Loucy (cell line): ENCODE measurements around the gene KCNAB3.

Source experiments
- H2AFZ ChIP-seq: fragments of 200-600 bp; sonication (generic); 2 replicates; pipeline ENCODE4 v1.6.0; 2016; ENCODE audit warnings: antibody characterized with exemption, mild to moderate bottlenecking, low read length, moderate library complexity
- H3F3A ChIP-seq: fragments of 200-600 bp; 2 replicates; pipeline ENCODE4 v1.6.0; 2016; ENCODE audit warnings: antibody characterized with exemption, low read depth, mild to moderate bottlenecking
- H3K27me3 ChIP-seq: fragments of 200-600 bp; sonication (generic); 2 replicates; pipeline ENCODE4 v1.6.1; 2014; ENCODE audit warnings: low read length, mild to moderate bottlenecking; ENCODE audit not compliant: insufficient read depth, poor library complexity, severe bottlenecking
- H3K36me3 ChIP-seq: fragments of 200-600 bp; sonication (generic); 2 replicates; pipeline ENCODE4 v1.6.1; 2016; ENCODE audit warnings: low read length; ENCODE audit not compliant: insufficient read depth
- H3K4me1 ChIP-seq: fragments of 200-600 bp; sonication (generic); 2 replicates; pipeline ENCODE4 v1.5.1; 2014; ENCODE audit warnings: low read length, mild to moderate bottlenecking; ENCODE audit not compliant: insufficient read depth, poor library complexity, severe bottlenecking
- H3K4me2 ChIP-seq: fragments of 200-600 bp; sonication (generic); 2 replicates; pipeline ENCODE4 v1.6.0; 2014; ENCODE audit warnings: antibody characterized with exemption, low read length, low read depth, mild to moderate bottlenecking; ENCODE audit not compliant: poor library complexity, severe bottlenecking
- H3K4me3 ChIP-seq: fragments of 200-600 bp; sonication (generic); 2 replicates; pipeline ENCODE4 v1.5.1; 2014; ENCODE audit warnings: low read length, mild to moderate bottlenecking, mixed read lengths; ENCODE audit not compliant: poor library complexity, severe bottlenecking
- H3K79me2 ChIP-seq: fragments of 200-600 bp; sonication (generic); 2 replicates; pipeline ENCODE4 v1.6.1; 2014; ENCODE audit warnings: low read length; ENCODE audit not compliant: insufficient read depth
- H3K9ac ChIP-seq: fragments of 200-600 bp; sonication (generic); 2 replicates; pipeline ENCODE4 v1.6.0; 2014; ENCODE audit warnings: mild to moderate bottlenecking, low read depth, low read length, moderate library complexity; ENCODE audit not compliant: poor library complexity, severe bottlenecking
- H3K9me2 ChIP-seq: fragments of 200-600 bp; sonication (generic); replicated peaks from 2 replicates; pipeline ENCODE4 v1.6.1; 2016; ENCODE audit warnings: low read depth, low read length, mixed read lengths
- H3K9me3 ChIP-seq: fragments of 200-600 bp; sonication (generic); 2 replicates; pipeline ENCODE4 v1.6.1; 2014; ENCODE audit warnings: mild to moderate bottlenecking, antibody characterized with exemption, low read length, low read depth; ENCODE audit not compliant: insufficient read depth
- H4K20me1 ChIP-seq: fragments of 200-600 bp; sonication (generic); 2 replicates; pipeline ENCODE4 v1.6.0; 2014; ENCODE audit warnings: antibody characterized with exemption, low read length, mild to moderate bottlenecking; ENCODE audit not compliant: insufficient read depth, poor library complexity, severe bottlenecking
- CTCF ChIP-seq: fragments of 200-600 bp; sonication (generic); conservative IDR thresholded peaks from 2 replicates; pipeline ENCODE4 v1.5.1; 2014; ENCODE audit warnings: mild to moderate bottlenecking, antibody characterized with exemption, low read length
- EZH2phosphoT487 ChIP-seq: fragments of 200-600 bp; IDR thresholded peaks from 2 replicates; pipeline ENCODE4 v1.6.1; 2018; ENCODE audit warnings: antibody characterized with exemption, mild to moderate bottlenecking, moderate library complexity, borderline replicate concordance

Gene KCNAB3

GRCh38 chr17:7881276-7882054, 48.2 kb downstream of the KCNAB3 start:
- H3K4me2 ChIP-seq: peak overlapping the region; percentile 92
- H3K36me3 ChIP-seq: no peaks in the 10 kb centered on the region
- no peaks in the 10 kb centered on the region for H3K27me3 ChIP-seq
- H3K4me3 ChIP-seq: peak overlapping the region; percentile 74
- no peak overlapping the region for H2AFZ ChIP-seq
- H4K20me1 ChIP-seq: no peaks in the 10 kb centered on the region
- peaks cover 15% of the 10 kb centered on the region for H3F3A ChIP-seq
- peaks cover 62% of the 10 kb centered on the region for H3K4me1 ChIP-seq
- peak overlapping the region; percentile 86 for H3K9ac ChIP-seq
- no peaks in the 10 kb centered on the region for H3K9me3 ChIP-seq
- peaks cover 65% of the 10 kb centered on the region for H3K79me2 ChIP-seq
- no peak for TF ChIP-seq CTCF
- no peak for TF ChIP-seq EZH2phosphoT487
- H3K9me2 ChIP-seq: no peaks in the 10 kb centered on the region

GRCh38 chr17:7880076-7880868, 49.4 kb downstream of the KCNAB3 start:
- peaks cover 66% of the 10 kb centered on the region for H3K4me1 ChIP-seq
- peaks cover 10% of the 10 kb centered on the region; the same call in 1 of the 2 replicates for H3F3A ChIP-seq
- peak overlapping the region; percentile 74 for H3K4me3 ChIP-seq

GRCh38 chr17:7878234-7878633, 51.4 kb downstream of the KCNAB3 start:
- TF ChIP-seq EZH2phosphoT487 (no peak), CTCF (no peak)

More at GRCh38 chr17:7880076-7880868, 49.4 kb downstream of the KCNAB3 start:
- no peaks in the 10 kb centered on the region for H4K20me1 ChIP-seq
- no peaks in the 10 kb centered on the region for H3K9me3 ChIP-seq
- TF ChIP-seq EZH2phosphoT487 (no peak), CTCF (no peak)
- peaks cover 53% of the 10 kb centered on the region for H3K79me2 ChIP-seq
- no peaks in the 10 kb centered on the region for H3K9me2 ChIP-seq
- H3K9ac ChIP-seq: peak overlapping the region; percentile 86
- no peaks in the 10 kb centered on the region for H3K36me3 ChIP-seq
- H3K27me3 ChIP-seq: no peaks in the 10 kb centered on the region
- peak overlapping the region; percentile 92 for H3K4me2 ChIP-seq
- no peak overlapping the region for H2AFZ ChIP-seq

More at GRCh38 chr17:7878234-7878633, 51.4 kb downstream of the KCNAB3 start:
- Histone ChIP-seq H3F3A (peaks cover 10% of the 10 kb centered on the region; the same call in 1 of the 2 replicates), H3K4me1 (peaks cover 58% of the 10 kb centered on the region), H3K9ac (no peak overlapping the region), H3K27me3 (no peaks in the 10 kb centered on the region), H3K36me3 (peaks cover 3% of the 10 kb centered on the region; the same call in 1 of the 2 replicates), H4K20me1 (no peaks in the 10 kb centered on the region), H3K9me2 (no peaks in the 10 kb centered on the region), H3K4me2 (no peak overlapping the region), H3K4me3 (no peak overlapping the region), H3K9me3 (no peaks in the 10 kb centered on the region), H2AFZ (no peak overlapping the region), H3K79me2 (peaks cover 42% of the 10 kb centered on the region)
